ENCODE results near the gene FOS. TPM values are rescaled to one million over a fixed set of nuclear protein-coding genes. Genes with fewer than 3 reads are reported as not detected.

FOS gene
- total RNA-seq, 1 experiment from 2014 or later: 31.6 TPM

GRCh38 chr14:75277008-75277814 lies 1.4 kb upstream of the FOS start:
- peak; percentile 91 for DNase-seq (ENCODE audit: low read depth)

- DNase-seq (ENCODE audit: low read depth): no peak
Observed at GRCh38 chr14:75277815-75278421, 710 bp upstream of the FOS start.

GRCh38 chr14:75279153-75279762 lies 630 bp downstream of the FOS start:
- peak; percentile 38 for DNase-seq (ENCODE audit: low read depth)

DNA sequence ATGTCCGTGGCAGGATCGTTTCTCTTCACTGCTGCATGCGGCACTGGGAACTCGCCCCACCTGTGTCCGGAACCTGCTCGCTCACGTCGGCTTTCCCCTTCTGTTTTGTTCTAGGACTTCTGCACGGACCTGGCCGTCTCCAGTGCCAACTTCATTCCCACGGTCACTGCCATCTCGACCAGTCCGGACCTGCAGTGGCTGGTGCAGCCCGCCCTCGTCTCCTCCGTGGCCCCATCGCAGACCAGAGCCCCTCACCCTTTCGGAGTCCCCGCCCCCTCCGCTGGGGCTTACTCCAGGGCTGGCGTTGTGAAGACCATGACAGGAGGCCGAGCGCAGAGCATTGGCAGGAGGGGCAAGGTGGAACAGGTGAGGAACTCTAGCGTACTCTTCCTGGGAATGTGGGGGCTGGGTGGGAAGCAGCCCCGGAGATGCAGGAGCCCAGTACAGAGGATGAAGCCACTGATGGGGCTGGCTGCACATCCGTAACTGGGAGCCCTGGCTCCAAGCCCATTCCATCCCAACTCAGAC lies 1.2 kb downstream of the FOS start:
- DNase-seq (ENCODE audit: low read depth): peak; percentile 40

DNA sequence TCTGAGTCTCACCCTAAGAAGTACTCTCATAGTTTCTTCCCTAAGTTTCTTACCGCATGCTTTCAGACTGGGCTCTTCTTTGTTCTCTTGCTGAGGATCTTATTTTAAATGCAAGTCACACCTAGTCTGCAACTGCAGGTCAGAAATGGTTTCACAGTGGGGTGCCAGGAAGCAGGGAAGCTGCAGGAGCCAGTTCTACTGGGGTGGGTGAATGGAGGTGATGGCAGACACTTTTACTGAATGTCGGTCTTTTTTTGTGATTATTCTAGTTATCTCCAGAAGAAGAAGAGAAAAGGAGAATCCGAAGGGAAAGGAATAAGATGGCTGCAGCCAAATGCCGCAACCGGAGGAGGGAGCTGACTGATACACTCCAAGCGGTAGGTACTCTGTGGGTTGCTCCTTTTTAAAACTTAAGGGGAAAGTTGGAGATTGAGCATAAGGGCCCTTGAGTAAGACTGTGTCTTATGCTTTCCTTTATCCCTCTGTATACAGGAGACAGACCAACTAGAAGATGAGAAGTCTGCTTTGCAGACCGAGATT lies 1.7 kb downstream of the FOS start:
- DNase-seq (ENCODE audit: low read depth): peak; percentile 52

DNA sequence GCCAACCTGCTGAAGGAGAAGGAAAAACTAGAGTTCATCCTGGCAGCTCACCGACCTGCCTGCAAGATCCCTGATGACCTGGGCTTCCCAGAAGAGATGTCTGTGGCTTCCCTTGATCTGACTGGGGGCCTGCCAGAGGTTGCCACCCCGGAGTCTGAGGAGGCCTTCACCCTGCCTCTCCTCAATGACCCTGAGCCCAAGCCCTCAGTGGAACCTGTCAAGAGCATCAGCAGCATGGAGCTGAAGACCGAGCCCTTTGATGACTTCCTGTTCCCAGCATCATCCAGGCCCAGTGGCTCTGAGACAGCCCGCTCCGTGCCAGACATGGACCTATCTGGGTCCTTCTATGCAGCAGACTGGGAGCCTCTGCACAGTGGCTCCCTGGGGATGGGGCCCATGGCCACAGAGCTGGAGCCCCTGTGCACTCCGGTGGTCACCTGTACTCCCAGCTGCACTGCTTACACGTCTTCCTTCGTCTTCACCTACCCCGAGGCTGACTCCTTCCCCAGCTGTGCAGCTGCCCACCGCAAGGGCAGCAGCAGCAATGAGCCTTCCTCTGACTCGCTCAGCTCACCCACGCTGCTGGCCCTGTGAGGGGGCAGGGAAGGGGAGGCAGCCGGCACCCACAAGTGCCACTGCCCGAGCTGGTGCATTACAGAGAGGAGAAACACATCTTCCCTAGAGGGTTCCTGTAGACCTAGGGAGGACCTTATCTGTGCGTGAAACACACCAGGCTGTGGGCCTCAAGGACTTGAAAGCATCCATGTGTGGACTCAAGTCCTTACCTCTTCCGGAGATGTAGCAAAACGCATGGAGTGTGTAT lies 2.4 kb downstream of the FOS start:
- no peak for DNase-seq (ENCODE audit: low read depth)

GRCh38 chr14:75281654-75282019 lies 3.0 kb downstream of the FOS start:
- DNase-seq (ENCODE audit: low read depth): peak; percentile 58

DNA sequence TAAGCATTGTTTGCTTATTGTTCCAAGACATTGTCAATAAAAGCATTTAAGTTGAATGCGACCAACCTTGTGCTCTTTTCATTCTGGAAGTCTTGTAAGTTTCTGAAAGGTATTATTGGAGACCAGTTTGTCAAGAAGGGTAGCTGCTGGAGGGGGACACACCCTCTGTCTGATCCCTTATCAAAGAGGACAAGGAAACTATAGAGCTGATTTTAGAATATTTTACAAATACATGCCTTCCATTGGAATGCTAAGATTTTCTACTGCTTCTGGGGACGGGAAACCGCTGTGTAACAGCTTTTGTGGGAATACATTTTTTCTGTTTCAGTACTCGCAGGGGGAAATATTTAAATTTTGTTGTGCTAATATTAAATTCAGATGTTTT lies 3.5 kb downstream of the FOS start:
- DNase-seq (ENCODE audit: low read depth): peak; percentile 63

GRCh38 chr14:75282555-75283161 lies 4.0 kb downstream of the FOS start:
- peak; percentile 68 for DNase-seq (ENCODE audit: low read depth)

- DNase-seq (ENCODE audit: low read depth): peak; percentile 73
Observed at GRCh38 chr14:75283162-75283832, 4.7 kb downstream of the FOS start.

GRCh38 chr14:75283833-75284563 lies 5.4 kb downstream of the FOS start:
- no peak for DNase-seq (ENCODE audit: low read depth)

GRCh38 chr14:75285331-75285730 lies 6.7 kb downstream of the FOS start:
- DNase-seq (ENCODE audit: low read depth): no peak

GRCh38 chr14:75286313-75286712 lies 7.7 kb downstream of the FOS start:
- no peak for DNase-seq (ENCODE audit: low read depth)

DNA sequence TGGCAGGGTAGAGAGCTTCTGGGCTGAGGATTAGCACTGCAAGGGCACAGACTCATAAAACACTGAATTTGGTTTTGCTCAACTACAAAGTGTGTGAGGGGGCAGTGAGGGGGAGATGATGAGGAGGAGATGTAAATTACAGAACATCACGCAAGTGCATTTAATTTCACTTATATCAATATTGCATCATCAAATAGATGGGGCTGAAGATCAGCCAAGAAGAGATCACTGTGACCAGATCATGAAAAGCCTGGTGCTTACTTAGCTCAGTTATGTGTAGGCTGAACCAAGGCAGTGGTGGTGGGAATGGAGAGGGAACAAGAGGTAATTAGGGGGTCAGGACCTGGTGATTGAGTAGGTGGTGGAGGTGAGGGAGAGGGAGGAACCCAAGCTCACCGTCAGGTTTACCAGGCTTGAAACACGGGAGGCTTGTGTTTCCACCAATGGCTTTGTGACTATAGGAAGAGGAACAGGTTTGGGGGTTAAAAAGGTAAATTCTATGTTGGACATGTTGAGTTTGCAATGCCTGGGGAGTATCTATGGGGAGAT lies 11.3 kb downstream of the FOS start:
- no peak for DNase-seq (ENCODE audit: low read depth)

GRCh38 chr14:75290851-75291250 lies 12.2 kb downstream of the FOS start:
- no peak for DNase-seq (ENCODE audit: low read depth)

DNA sequence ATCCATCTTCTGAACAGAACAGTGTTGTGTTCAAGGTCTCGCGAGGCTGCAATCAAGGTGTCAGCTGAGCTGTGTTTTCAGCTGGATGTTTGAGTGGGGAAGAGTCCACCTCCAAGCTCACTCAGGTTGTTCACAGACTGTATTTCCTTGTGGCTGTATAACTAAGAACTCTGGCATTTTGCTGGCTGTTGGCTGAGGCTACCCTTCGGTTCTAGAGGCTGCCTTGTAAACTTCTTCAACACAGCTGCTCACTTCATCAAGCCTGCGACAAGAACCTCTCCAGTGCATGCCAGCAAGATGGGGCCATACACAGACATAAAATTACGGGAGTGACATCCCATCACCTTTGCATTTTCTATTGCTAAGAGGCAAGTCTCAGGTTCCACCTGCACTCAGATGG lies 12.7 kb downstream of the FOS start:
- DNase-seq (ENCODE audit: low read depth): no peak

GRCh38 chr14:75292101-75292563 lies 13.5 kb downstream of the FOS start:
- no peak for DNase-seq (ENCODE audit: low read depth)

DNA sequence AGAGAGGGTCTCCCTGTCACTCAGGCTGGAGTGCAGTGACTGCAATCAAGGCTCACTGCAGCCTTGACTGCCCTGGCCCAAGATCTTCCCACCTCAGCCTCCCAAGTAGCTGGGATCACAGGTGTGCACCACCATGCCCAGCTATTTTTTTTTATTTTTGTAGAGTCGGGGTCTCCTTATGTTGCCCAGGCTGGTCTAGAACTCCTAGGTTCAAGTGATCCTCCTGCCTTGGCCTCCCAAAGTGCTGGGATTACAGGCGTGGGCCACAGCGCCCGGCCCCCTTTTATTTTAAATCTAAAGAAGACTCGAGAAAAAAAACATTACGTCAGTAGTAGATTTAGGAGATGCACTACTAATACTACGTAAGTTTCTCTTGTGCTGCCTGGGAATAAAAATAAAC lies 14.3 kb downstream of the FOS start:
- DNase-seq (ENCODE audit: low read depth): no peak

GRCh38 chr14:75293920-75294648 lies 15.5 kb downstream of the FOS start:
- DNase-seq (ENCODE audit: low read depth): peak; percentile 97
